NCI-H2227 (cell line): ENCODE data around the gene NRG4.
"Not testable (repeated sequence)": the region's sequence is repeated elsewhere in the genome, so short reads cannot be mapped to it uniquely, and the experiment has no call there.

Experiments
- DNase-seq: peaks from one replicate; lab custom pipeline; 2025; ENCODE audit not compliant: unreplicated experiment; lab: John Stamatoyannopoulos, UW

NRG4 gene

DNA sequence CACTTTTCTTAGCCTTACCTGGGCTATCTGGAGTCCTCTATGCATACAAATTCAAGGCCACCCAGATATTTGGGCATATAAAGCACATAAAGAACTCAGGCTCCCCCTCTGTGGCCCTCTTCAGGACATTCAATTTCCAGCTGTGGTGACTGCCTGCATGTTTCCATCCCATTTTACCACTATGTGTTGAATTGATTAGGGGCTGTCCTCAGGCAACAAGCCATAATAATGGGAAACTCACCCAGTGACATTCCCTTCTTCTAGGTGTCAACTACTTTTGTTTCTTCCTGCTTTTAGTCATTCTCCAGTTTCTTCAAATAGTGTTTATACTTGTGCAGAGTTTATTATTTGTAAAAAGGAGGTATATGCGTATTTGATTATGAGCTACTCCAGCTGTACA lies 18.0 kb downstream of the NRG4 start:
- no peak for DNase-seq

DNA sequence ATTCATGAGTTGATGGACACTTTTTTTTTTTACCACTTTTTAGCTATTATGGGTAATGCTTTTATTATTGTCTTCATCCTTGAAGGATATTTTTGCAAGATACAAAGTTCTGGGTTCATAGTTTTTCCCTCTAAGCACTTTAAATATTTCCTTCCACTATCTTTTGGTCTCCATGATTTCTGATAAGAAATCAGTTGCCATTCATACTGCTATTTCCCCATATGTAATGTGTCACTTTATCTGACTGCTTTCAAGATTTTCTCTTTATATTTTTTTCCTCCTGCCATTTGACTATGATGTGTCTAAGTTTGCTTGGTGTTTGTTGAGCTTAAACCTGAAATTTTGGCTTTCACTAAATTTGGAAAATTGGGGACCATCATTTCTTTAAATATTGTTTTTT lies 19.3 kb downstream of the NRG4 start:
- DNase-seq, result no peak

DNA sequence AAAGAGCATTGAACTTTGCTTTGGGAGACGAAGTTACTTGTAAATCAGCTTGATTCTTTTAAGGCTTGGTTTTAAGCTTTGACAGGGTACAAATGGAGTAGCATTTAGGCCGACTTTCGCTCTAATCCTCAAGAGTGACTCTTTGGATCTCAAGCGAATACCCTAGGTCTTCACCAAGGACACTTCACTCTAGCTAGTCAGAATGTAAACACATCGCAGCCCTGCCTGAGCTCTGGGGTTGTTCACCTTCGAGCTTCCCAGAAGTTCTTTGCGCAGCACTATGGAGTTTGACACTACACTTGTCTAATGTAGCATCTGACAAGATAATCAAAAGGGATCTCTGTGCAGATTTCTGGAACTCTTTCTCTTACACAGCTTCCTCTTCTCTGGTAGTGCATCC lies 22.3 kb downstream of the NRG4 start:
- no peak for DNase-seq

DNA sequence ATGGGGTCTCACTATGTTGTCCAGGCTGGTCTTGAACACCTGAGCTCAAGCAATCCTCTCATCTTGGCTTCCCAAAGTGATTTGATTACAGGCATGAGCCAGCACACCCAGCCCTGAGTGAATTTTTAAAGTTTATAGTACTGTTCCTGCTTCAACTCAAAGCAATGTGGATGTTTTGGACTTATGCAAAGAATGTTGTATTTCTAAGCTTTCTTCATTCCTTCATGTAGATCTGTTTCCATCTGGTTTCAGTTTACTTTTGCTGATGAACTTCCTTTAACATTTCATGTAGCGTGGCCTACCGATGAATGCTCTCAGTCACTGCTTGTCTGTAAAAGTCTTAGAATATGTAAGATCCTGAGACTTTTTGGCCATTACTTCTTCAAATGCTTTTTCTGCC lies 23.2 kb downstream of the NRG4 start:
- DNase-seq, result no peak

DNA sequence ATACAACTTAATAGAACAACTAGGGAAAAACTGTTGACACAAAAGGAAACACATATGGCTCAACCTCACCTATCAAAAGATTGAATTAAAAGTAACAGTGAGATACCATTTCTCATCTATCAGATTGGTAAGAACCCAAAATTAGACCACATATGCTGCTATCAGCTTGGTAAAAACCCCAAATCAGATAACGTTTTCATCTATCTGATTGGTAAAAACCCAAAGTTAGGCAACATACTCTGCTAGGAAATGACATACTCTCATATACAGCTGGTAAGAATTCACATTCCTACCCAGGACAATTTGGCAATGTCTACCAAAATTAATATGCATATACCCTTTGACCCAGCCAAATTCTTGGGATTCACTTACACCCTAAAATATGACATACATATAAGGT lies 26.3 kb downstream of the NRG4 start:
- no peak for DNase-seq

DNA sequence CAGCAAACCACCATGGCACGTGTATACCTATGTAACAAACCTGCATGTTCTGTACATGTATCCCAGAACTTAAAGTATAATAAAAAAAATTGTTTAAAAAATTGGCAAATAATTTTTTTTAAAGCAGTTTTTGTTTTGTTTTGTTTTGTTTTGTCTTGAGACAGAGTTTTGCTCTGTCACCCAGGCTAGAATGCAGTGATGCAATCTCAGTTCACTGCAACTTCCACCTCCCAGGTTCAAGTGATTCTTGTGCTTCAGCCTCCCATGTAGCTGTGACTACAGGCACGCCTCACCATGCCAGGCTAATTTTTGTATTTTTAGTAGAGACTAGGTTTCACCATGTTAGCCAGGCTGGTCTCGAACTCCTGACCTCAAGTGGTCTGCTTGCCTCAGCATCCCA lies 27.5 kb downstream of the NRG4 start:
- DNase-seq, result not testable (repeated sequence)

DNA sequence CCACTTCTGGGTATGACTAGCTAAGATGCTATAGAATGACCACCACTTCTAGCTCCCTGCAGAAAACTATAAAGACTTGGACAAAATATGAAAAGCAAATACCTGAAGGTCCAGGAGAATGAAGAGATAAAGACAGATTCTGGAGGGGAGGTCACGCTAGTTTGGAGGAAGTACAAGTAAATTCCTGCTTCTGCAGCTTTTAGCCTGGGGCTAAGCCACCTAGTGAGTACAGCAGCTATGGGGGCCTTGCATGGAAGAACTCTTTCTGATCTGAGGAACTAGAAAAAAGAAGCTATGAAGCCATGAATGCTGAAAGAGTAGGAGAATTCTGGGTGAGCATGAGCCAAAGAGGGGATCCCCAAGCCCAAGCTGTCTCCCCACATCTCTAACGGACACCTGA lies 29.8 kb downstream of the NRG4 start:
- DNase-seq, result no peak

DNA sequence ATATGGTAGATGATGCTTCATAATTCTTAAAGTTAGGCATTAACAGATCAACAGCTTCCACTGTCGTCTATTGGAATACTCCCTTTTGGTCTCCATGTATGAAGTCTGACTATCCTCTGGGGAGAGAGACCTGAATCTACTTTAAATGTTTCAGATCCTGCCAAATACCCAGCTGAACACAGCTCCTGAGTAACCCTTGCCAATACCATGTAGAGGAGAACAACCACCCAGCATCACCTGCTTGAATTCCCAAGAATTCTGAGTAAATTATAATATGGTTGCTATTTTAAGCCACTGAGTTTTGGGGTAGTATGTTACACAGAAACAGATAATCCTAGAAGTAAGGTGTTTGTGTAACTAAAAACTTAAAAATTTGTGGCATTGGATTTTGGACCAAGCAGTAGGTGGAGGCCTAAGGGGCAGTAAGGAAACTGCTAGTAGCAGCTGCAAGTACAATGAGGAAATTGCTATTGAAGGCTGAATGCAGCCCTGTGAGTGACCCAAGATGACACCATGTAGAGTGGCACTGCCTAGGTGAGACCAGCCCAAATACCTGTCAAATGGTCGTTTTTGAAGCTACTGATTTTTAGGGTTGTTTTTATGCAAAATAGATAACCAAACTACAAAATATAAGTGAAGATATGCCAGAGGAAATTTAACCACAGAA lies 30.9 kb downstream of the NRG4 start:
- DNase-seq, result no peak

DNA sequence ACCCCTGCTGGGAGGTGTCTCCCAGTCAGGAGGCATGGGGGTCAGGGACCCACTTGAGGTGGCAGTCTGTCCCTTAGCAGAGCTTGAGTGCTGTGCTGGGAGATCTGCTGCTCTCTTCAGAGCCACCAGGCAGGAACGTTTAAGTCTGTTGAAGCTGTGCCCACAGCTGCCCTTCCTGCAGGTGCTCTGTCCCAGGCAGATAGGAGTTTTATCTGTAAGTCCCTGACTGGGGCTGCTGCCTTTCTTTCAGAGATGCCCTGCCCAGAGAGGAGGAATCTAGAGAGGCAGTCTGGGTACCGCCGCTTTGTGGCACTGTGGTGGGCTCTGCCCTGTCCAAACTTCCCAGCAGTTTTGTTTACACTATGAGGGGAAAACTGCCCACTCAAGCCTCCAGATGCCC lies 35.5 kb downstream of the NRG4 start:
- not testable (repeated sequence) for DNase-seq

DNA sequence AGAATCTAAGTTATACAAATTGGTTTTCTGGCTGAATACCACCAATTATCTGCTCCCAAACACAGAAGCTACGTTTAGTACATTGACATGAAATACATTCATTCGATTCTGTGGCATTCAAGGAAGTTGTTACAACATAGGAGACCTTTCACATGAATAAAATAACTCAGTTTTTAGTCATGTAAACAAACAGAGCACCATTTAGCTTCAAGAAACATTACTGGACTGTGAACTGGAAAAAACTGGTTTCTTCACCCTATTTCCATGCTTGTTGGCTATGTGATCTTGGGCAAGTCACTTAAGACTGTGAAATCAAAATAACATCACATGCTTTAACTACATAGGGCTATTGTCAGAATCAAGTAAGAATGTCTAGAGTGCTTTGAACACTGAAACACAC lies 46.2 kb downstream of the NRG4 start:
- no peak for DNase-seq

DNA sequence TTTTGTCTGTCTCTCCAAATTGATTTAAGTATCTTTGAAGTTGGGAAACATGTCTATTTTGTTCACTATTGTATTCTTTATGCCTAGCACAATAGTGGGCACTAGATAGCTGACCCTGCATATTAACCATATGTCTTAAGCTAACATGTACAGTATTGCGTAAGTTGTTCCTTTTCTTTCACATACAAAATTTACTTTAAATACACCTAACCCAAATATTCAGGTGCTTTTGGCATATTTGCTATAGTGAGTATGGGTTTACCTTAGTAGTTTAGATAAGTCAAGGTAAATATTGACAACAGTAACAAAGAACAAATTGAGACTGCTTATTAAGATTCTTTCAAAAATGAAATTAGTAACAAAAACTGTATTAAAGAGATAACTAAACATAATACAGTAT lies 50.9 kb downstream of the NRG4 start:
- DNase-seq, result no peak

DNA sequence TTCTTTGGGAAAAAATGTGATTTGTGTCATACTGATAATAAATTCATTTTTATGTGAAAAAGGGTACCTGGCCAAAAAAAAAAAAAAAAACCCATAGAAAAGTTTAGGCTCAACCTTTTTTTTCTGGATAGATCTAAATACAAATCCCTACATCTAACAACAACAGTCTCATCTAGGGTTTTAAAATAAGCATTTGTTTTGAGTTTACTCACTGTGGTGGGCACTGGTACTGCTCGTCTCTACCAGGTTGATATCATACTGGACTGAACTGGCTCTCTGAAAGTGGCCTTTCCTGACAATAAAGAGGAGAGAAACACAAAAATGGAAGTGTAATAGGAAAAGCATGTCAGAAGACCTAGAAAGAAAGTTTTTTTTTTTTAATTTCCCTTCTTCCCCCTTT lies 56.5 kb downstream of the NRG4 start:
- DNase-seq, result no peak

DNA sequence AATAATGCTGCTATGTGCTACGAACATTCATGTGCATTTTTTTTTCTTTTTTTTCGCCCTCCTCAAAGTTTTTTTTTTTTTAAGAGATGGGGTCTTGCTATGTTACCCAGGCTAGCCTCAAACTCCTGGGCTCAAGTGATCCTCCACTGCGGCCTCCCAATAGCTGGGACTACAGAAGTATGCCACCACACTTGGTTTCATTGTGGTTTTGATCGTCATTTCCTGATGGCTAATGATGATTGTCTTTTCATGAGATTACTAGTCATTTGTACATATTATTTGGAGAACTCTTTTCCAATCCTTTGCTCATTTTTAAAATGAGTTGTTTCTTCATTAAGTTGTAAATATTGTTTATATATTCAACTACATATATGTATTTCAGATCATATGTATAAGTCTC lies 59.7 kb downstream of the NRG4 start:
- DNase-seq, result no peak

DNA sequence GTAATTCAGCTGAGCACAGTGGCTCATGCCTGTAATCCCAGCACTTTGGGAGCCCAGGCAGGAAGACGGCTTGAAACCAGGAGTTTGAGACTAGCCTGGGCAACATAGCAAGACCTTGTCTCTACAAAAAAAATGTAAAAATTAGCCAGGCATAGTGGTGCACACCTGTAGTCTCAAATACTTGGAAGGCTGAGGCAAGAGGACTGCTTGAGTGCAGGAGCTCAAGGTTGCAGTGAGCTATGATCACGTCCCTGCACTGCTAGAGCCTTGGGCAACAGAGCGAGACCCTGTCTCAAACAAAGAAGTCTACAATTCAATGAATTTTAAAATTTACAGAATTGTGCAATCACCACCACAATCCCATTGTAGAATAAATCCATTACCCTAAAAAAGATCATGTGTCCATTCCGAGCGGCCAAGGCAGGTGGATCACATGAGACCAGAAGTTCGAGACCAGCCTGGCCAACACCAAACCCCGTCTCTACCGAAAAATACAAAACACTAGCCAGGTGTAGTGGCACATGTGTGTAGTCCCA lies 63.4 kb downstream of the NRG4 start:
- no peak for DNase-seq

DNA sequence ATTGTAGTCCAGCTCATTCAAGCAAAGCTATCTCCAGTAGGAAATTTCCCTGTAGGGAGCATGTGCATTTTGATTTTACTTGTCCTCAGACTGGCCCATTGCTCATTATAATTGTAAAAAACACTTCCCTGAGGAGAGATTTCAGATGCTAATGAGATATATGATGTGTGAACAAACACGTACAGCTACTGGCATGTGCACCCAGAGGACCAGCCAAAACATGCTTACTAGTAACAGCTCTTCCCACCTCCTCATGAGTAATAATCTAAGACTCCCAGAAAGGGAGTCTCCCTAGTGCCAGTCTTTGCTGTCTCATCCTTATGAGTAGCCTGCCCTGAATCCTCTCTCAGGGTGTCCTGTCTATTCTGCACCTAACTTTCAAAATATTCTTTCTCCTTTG lies 65.1 kb downstream of the NRG4 start:
- DNase-seq, result no peak

DNA sequence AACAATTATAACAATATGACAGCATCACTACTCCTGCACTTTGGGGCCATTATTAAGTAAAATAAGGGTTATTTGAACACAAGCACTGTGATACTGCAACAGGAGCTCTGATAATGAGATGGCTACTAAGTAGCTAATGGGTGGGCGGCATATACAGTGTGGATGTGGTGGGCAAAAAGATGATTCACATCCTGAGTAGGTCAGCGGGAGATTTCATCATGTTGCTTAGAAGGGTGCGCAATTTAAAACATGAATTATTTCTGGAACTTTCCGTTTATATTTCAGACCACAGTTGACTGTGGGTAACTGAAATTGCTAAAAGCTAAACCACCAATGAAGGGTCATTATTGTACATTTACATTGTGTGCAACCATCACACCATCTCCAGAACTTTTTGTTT lies 66.3 kb downstream of the NRG4 start:
- no peak for DNase-seq

DNA sequence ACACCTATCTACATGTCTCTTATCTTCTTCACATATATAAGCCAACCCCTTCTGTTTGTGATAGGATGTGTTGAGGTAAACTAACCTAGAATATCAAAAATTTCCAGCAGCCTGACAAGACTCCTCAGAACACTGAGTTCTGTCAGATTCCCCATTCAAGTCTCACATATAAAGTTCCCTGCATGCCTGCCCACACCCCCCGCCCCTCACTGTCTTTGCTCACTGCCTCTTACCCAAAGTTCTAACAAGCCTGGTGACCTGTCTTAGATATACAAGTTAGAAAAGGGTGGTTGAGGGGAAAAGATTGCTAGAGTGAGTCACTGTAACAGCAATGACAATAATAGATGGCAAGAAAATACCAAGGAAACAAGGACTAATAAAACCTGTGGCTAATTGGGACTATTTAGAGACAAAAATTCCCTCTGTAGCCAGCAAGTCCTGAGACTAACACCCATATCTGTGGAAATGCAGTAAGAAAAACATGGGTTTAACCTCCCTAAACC lies 68.5 kb downstream of the NRG4 start:
- DNase-seq, result no peak

DNA sequence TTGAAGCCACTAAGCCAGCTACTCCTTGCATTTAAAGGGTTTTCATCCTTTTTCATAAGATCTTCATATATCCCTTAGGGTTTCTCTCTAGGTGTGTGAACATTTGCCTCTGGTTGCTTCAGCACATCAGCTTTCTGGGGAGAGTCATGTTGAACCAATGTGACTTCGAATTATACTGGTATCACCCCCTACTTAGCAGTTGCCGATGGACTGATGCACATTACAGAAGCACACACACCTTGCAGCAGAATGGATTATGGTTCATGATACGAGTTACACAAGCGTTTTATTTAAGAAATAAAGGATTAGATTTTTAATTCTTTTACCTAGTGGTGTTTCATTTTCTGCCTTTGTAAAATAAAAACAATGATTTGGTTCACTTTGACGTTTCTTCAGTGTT lies 69.0 kb downstream of the NRG4 start:
- no peak for DNase-seq

DNA sequence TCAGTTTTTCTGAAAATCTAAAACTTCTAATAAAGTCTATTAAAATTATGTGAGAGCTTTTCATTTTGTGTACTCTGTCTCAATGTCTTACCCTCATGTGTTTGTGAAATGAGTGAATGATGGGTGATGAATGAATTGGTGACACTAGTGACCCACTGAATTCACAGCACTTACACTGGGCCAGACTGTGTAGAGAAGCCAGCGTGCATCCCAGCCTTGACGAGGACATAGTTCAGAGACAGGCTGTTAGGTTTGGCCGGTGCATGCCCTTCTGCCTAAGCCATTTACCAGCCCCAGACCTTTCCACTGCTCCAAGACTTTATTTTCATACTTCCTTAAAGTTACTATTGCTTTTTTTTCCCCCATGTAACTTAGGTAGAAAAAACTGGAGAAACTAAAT lies 69.8 kb downstream of the NRG4 start:
- DNase-seq, result no peak

DNA sequence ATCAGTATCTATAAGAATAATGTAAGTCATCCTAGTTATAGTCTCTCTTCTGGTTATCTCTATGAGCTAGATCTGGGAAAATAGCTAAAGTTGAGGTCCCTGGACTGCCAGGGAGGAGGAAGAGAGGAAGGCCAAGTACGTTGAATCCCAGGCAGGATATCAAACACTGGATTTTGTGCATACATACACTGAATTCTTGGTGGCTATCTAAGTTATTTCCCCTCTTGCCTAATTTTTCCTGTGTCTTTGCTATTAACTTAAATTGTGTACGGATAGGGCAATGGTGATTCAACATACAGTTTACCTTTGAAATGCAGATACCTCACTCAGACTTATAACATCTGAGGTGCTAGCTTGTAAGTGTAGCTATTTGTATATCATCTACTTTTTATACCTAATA lies 81.4 kb downstream of the NRG4 start:
- DNase-seq, result no peak

DNA sequence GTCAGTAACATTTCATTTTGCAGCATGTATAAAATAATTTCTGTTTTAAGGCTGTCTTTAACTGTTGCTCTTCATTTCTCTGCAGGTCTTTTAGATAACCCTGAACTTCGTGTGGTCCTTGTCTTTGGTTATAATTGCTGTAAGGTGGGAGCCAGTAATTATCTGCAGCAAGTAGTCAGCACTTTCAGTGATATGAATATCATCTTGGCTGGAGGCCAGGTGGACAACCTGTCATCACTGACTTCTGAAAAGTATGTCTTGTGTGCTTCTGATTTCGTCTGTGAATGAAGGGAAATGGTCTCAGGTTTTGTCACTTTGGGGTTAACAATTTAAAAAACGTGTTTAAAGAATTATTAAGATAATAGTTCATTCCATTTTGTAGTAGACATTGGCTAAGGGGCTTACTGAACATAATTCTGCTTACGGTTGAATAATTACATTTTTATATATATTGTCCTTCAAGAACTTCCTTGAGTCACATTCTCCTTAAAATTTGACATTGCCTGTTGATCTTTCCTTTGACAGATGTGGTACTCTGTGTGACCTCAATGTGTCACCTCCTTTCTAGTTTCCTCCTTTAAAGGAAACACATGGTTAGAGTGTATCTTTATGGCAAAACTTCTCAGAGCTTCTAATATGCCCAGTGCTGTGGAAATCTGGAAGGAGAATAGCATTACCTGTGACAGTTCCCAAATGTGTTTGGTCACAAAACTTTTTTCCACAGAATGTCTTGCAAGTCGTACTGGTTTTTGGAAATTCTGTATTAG lies 82.2 kb downstream of the NRG4 start:
- DNase-seq, result peak; percentile 44
